Measurements from ENCODE around the gene SUSD1. TPM values are rescaled to one million over a fixed set of nuclear protein-coding genes. Genes with fewer than 3 reads are reported as not detected.

Gene SUSD1
- total RNA-seq, 4 donors from 2014 or later: 2.6 to 6.2 (median 3.4) TPM

DNA sequence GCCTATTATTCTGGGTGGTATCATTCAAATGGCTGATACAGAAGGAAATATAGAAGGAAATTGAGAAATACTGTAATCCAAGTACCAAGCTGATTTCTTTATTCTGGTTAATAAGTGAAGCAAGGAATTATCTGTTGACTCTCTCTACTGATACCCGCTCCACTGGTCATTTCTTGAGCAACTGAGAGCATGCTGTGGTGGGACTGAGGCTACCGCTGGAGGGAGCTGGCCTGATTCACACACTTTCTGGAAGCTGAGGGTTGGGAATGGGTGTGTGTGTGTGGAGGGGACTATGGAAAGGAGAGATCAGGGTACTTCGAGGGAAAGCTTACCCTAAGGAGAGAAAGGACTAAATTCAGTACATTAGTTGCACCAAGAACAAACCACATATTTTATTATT lies 174.4 kb downstream of the SUSD1 start:
- intact Hi-C loops (cut with DNase I; ENCODE audit: low total_unique reads): no loop called here
- TF ChIP-seq, protein P1, sequence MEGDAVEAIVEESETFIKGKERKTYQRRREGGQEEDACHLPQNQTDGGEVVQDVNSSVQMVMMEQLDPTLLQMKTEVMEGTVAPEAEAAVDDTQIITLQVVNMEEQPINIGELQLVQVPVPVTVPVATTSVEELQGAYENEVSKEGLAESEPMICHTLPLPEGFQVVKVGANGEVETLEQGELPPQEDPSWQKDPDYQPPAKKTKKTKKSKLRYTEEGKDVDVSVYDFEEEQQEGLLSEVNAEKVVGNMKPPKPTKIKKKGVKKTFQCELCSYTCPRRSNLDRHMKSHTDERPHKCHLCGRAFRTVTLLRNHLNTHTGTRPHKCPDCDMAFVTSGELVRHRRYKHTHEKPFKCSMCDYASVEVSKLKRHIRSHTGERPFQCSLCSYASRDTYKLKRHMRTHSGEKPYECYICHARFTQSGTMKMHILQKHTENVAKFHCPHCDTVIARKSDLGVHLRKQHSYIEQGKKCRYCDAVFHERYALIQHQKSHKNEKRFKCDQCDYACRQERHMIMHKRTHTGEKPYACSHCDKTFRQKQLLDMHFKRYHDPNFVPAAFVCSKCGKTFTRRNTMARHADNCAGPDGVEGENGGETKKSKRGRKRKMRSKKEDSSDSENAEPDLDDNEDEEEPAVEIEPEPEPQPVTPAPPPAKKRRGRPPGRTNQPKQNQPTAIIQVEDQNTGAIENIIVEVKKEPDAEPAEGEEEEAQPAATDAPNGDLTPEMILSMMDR (IDR thresholded peaks at IDR 0.05): no peak
- TF ChIP-seq POLR2A (IDR thresholded peaks at IDR 0.05): no peak
- H3K4me3 ChIP-seq (ENCODE audit: low read depth, poor library complexity, severe bottlenecking): no peak overlapping the region
- no peak for DNase-seq (ENCODE audit: low spot score in 2 of 2)
- 88 to 97% methylated on average over 3 of the region's 3 CpGs for WGBS, 2 donors

DNA sequence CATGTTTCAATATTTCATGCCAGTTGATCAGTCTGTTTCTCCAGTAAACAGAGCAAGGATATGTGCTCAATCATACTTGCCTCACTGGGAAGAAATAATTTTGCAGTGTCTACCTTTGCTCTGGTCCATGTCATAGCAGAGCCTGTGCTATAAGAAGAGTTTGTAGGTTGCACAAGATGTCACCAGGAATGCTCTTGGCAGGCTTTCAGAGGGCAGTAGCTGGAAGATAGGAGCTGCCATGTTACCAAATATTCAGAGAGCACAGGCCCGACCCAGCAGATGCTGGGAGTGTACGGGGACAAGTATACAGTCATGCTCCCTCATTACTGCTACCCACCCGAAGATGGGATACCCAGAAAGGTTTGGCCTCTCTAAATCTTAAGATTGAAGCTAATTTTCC lies 175.8 kb downstream of the SUSD1 start:
- intact Hi-C loops (cut with DNase I; ENCODE audit: low total_unique reads): no loop called here
- peak in 1 of 2 donors; percentile 60 for DNase-seq (ENCODE audit: low spot score in 2 of 2)
- TF ChIP-seq, protein P1 (IDR thresholded peaks at IDR 0.05): no peak
- no peak for TF ChIP-seq POLR2A (IDR thresholded peaks at IDR 0.05)
- no peak overlapping the region for H3K4me3 ChIP-seq (ENCODE audit: low read depth, poor library complexity, severe bottlenecking)
- 87 to 88% methylated on average over 3 of the region's 3 CpGs for WGBS, 2 donors

- no peak for DNase-seq (ENCODE audit: low spot score in 2 of 2)
- no peak overlapping the region for H3K4me3 ChIP-seq (ENCODE audit: low read depth, poor library complexity, severe bottlenecking)
- intact Hi-C loops (cut with DNase I; ENCODE audit: low total_unique reads): no loop called here
- TF ChIP-seq, protein P1 (IDR thresholded peaks at IDR 0.05): no peak
- TF ChIP-seq POLR2A (IDR thresholded peaks at IDR 0.05): no peak
- WGBS, 2 donors: 95% methylated on average over 5 of the region's 5 CpGs
Observed at GRCh38 chr9:111997831-111998230, 177.3 kb downstream of the SUSD1 start.

- intact Hi-C loops (cut with DNase I; ENCODE audit: low total_unique reads): no loop called here
- 93% methylated on average over 10 of the region's 10 CpGs for WGBS, 2 donors
- DNase-seq (ENCODE audit: low spot score in 2 of 2): no peak
- TF ChIP-seq POLR2A (IDR thresholded peaks at IDR 0.05): no peak
- TF ChIP-seq, protein P1 (IDR thresholded peaks at IDR 0.05): no peak
- H3K4me3 ChIP-seq (ENCODE audit: low read depth, poor library complexity, severe bottlenecking): no peak overlapping the region
Observed at GRCh38 chr9:111994831-111995458, 180.2 kb downstream of the SUSD1 start.

- H3K4me3 ChIP-seq (ENCODE audit: low read depth, poor library complexity, severe bottlenecking): no peak overlapping the region
- intact Hi-C loops (cut with DNase I; ENCODE audit: low total_unique reads): no loop called here
- no peak for DNase-seq (ENCODE audit: low spot score in 2 of 2)
- no peak for TF ChIP-seq POLR2A (IDR thresholded peaks at IDR 0.05)
- TF ChIP-seq, protein P1 (IDR thresholded peaks at IDR 0.05): no peak
- 53 to 57% methylated on average over 1 of the region's 1 CpG for WGBS, 2 donors
Observed at GRCh38 chr9:111993319-111993718, 181.8 kb downstream of the SUSD1 start.

DNA sequence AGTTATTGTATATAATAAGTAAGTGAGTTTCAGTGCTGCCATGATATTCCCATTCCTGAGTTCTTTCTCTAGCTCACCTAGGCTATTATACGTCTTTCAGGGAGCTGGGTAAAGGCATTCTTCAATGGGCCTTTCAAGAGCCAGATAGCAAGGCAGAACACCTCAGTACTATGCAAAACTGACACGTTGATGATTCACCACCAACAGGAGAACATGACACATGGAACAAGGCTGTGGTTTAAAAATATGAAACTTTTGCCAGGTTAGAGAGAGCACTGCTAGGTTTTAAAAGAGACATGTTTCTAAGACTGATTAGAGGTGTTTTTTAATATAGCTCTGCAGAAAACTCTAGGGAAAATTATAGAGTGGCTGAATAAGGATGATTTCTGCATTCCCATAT lies 182.6 kb downstream of the SUSD1 start:
- H3K4me3 ChIP-seq (ENCODE audit: low read depth, poor library complexity, severe bottlenecking): no peak overlapping the region
- TF ChIP-seq, protein P1 (IDR thresholded peaks at IDR 0.05): no peak
- TF ChIP-seq POLR2A (IDR thresholded peaks at IDR 0.05): no peak
- intact Hi-C loops (cut with DNase I; ENCODE audit: low total_unique reads): no loop called here
- WGBS, 2 donors: 51 to 52% methylated on average over 2 of the region's 2 CpGs
- DNase-seq (ENCODE audit: low spot score in 2 of 2): no peak

All from lower leg skin (tissue), 4 donors.